H1 (cell line): ENCODE data around the gene LHFPL3.

Experiments used
- CEBPB ChIP-seq: IDR thresholded peaks from 2 replicates; pipeline ENCODE4 v1.6.1; 2012; ENCODE audit warnings: low read depth, low read length
- CHD2 ChIP-seq: IDR thresholded peaks from 2 replicates; pipeline ENCODE4 v1.6.1; 2012; ENCODE audit warnings: low read length, improper control_type of control experiment
- POLR2A ChIP-seq, 2 experiments: IDR thresholded peaks; 1 replicate in 1 of 2; 2 replicates in 1 of 2; pipeline ENCODE4 v1.6.1; 2011; ENCODE audit warnings: low read depth in 2 of 2, low read length in 2 of 2, mild to moderate bottlenecking in 2 of 2; ENCODE audit errors: control extremely low read depth in 1 of 2
- SIN3A ChIP-seq, 2 experiments: IDR thresholded peaks in 1 of 2; conservative IDR thresholded peaks in 1 of 2; 2 replicates each; pipeline ENCODE4 v1.6.1; 2011 to 2012; ENCODE audit warnings: low read length in 2 of 2, improper control_type of control experiment in 1 of 2, low read depth in 1 of 2, mild to moderate bottlenecking in 1 of 2

DNA sequence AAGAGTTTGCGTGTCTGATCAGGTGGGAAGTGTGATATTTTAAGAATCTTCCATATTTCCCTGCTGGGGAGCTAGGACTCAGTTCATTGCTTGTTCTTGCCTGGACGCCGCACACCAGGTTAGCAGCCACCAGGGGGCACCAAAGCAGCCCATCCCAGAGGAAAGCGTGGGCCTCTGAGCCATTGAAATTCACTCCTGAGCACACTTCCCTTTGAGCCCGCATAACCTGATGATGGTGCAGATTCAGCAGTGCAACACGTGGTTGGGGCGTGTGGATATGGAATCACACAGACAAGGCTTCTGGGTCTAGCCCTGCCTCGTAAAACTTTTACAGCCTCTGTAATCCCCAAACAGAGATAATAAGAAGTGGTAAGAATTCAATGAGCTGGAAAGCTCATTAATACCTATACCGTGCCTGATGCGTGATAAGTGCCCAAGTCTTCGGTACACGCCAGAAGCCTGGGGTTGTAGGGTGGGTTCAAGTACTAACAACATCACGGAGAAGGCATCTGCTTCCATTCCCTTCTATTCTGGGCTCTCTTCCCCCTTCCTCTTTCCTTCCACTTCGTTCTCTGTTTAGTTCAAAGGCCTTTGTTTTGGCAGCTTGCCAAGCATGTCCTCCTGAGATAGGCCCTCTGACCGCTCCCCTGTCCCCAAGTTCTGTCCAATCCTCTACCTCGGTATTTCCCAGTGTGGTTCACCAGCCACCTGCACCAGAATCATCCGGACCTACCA is 555.5 kb downstream of the LHFPL3 start:
- TF ChIP-seq POLR2A (IDR thresholded peaks at IDR 0.05; ENCODE audit: control extremely low read depth in 1 of 2, low read depth in 2 of 2, low read length in 2 of 2), result no peak
- no peak for TF ChIP-seq SIN3A (conservative IDR thresholded peaks at IDR 0.05 in 1 of 2, IDR thresholded peaks at IDR 0.05 in 1 of 2; ENCODE audit: low read depth in 1 of 2, low read length in 2 of 2)
- no peak for TF ChIP-seq CEBPB
- TF ChIP-seq CHD2, result no peak
